PC-3 (cell line): ENCODE results near the gene FRK. TPM values are rescaled to one million over a fixed set of nuclear protein-coding genes. Genes with fewer than 3 reads are reported as not detected.

Source experiments
- ATAC-seq: fragments of 200-7000 bp; cut with Tn5 transposase; 2 replicates; pipeline ENCODE4 v1.9.1; 2020; ENCODE audit warnings: mild to moderate bottlenecking, moderate library complexity
- BruUV-seq: library from RNA; stranded (reverse); fragments of 400-500 nt; replicated peaks from 2 replicates; lab custom pipeline; 2021; lab: Mats Ljungman, UMichigan
- CTCF ChIA-PET: fragments of 300-600 bp; sonication (Branson Sonifier 250); formaldehyde crosslinking; loops from one replicate; lab custom pipeline; 2022; ENCODE audit warnings: antibody characterized with exemption; lab: Charles Lee
- POLR2A ChIA-PET: fragments of 300-600 bp; sonication (Branson Sonifier 250); formaldehyde crosslinking; loops from one replicate; lab custom pipeline; 2022; ENCODE audit warnings: antibody characterized with exemption; ENCODE audit not compliant: unreplicated experiment; lab: Charles Lee
- DNase-seq: peaks from one replicate; pipeline ENCODE4 v3.0.0-alpha.2; 2015
- H2AFZ ChIP-seq: fragments of 300-600 bp; sonication (generic); 2 replicates; pipeline ENCODE4 v1.6.0; 2016; ENCODE audit warnings: antibody characterized with exemption, low read length
- H3F3A ChIP-seq: fragments of 300-600 bp; sonication (generic); one replicate; pipeline ENCODE4 v1.6.0; 2017; ENCODE audit warnings: antibody characterized with exemption, low read length, control low read depth, mild to moderate bottlenecking; ENCODE audit not compliant: unreplicated experiment
- H3K27ac ChIP-seq: fragments of 300-600 bp; sonication (generic); 2 replicates; pipeline ENCODE4 v1.5.1; 2016; ENCODE audit warnings: mild to moderate bottlenecking, low read length
- H3K27me3 ChIP-seq: fragments of 300-600 bp; sonication (generic); 2 replicates; pipeline ENCODE4 v1.6.1; 2016; ENCODE audit warnings: low read length, mixed read lengths
- H3K36me3 ChIP-seq: fragments of 300-600 bp; sonication (generic); 2 replicates; pipeline ENCODE4 v1.6.1; 2016; ENCODE audit warnings: low read depth, mixed run types, low read length, mixed read lengths
- H3K4me1 ChIP-seq: fragments of 300-600 bp; sonication (generic); 2 replicates; pipeline ENCODE4 v1.5.1; 2016; ENCODE audit warnings: low read length; ENCODE audit not compliant: insufficient read depth
- H3K4me2 ChIP-seq: fragments of 300-600 bp; sonication (generic); 2 replicates; pipeline ENCODE4 v1.6.0; 2016; ENCODE audit warnings: low read length
- H3K4me3 ChIP-seq: fragments of 300-600 bp; sonication (generic); 2 replicates; pipeline ENCODE4 v1.5.1; 2016; ENCODE audit warnings: mild to moderate bottlenecking, low read length, mixed read lengths
- H3K79me2 ChIP-seq: fragments of 300-600 bp; sonication (generic); 2 replicates; pipeline ENCODE4 v1.6.1; 2017; ENCODE audit warnings: low read length, mixed read lengths
- H3K9ac ChIP-seq: fragments of 300-600 bp; sonication (generic); 2 replicates; pipeline ENCODE4 v1.6.0; 2016; ENCODE audit warnings: mild to moderate bottlenecking, low read length
- H3K9me2 ChIP-seq: fragments of 300-600 bp; sonication (generic); replicated peaks from 2 replicates; pipeline ENCODE4 v1.6.1; 2016; ENCODE audit warnings: mixed run types, low read length, mixed read lengths
- H3K9me3 ChIP-seq: fragments of 300-600 bp; sonication (generic); 2 replicates; pipeline ENCODE4 v1.6.1; 2016; ENCODE audit warnings: low read length, mixed read lengths
- H4K20me1 ChIP-seq: fragments of 300-600 bp; sonication (generic); 2 replicates; pipeline ENCODE4 v1.6.1; 2016; ENCODE audit warnings: low read length, mixed read lengths
- CTCF ChIP-seq: fragments of 300-600 bp; sonication (generic); conservative IDR thresholded peaks from 2 replicates; pipeline ENCODE4 v1.5.1; 2017; ENCODE audit warnings: antibody characterized with exemption, low read depth, mild to moderate bottlenecking, low read length
- EZH2 ChIP-seq: fragments of 300-600 bp; sonication (generic); IDR thresholded peaks from one replicate; pipeline ENCODE4 v1.6.1; 2017; ENCODE audit warnings: antibody characterized with exemption, mild to moderate bottlenecking, low read length; ENCODE audit not compliant: unreplicated experiment
- EZH2phosphoT487 ChIP-seq: fragments of 300-600 bp; sonication (generic); IDR thresholded peaks from 2 replicates; pipeline ENCODE4 v1.6.1; 2018; ENCODE audit warnings: mild to moderate bottlenecking, antibody characterized with exemption, low read length, borderline replicate concordance
- intact Hi-C: fragments of 100-400 bp; cut with micrococcal nuclease; formaldehyde crosslinking; loops from 2 replicates; pipeline ENCODE4 v1.9.0; 2023
- total RNA-seq: library from RNA; depleted of rRNA; stranded (reverse); fragments of >200 nt; gene quantifications from 2 replicates; pipeline ENCODE4 v1.2.3, GENCODE V29; 2014

Gene FRK
- total RNA-seq, 1 experiment from 2014 or later = 0.66 TPM

DNA sequence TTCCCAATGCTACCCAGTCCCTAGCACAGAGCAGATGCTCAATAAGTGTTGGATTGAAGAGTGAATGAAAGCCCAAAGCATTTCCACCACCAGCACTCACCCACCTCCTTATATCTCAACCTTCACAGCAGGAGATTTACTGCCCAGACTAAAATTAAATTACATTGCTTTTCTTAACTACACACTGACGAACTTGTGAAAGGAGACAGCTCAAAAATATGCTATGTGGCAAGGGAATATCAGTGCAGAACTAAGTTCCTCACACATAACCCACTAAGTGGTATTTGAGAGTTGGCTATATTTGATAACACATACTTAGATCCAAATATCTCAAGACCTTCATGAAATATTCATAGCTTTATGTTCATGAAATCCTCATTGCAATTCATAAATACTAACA is 137.7 kb downstream of the FRK start:
- no peak overlapping the region for H3K27ac ChIP-seq
- no peak overlapping the region for H3K9ac ChIP-seq
- DNase-seq (no peak), ATAC-seq (no peak)
- no peak overlapping the region for H2AFZ ChIP-seq
- no peaks in the 10 kb centered on the region for H3K36me3 ChIP-seq
- no TSS peak for BruUV-seq
- H3K4me2 ChIP-seq = no peak overlapping the region
- TF ChIP-seq EZH2 (no peak), CTCF (no peak), EZH2phosphoT487 (no peak)
- CTCF ChIA-PET = no interaction called here
- no peaks in the 10 kb centered on the region for H4K20me1 ChIP-seq
- POLR2A ChIA-PET = no interaction called here
- no peaks in the 10 kb centered on the region for H3K79me2 ChIP-seq
- H3K27me3 ChIP-seq = no peaks in the 10 kb centered on the region
- no peaks in the 10 kb centered on the region for H3K9me3 ChIP-seq
- H3K4me1 ChIP-seq = no peaks in the 10 kb centered on the region
- no peaks in the 10 kb centered on the region for H3F3A ChIP-seq
- intact Hi-C loops = no loop called here
- no peaks in the 10 kb centered on the region for H3K9me2 ChIP-seq
- H3K4me3 ChIP-seq = no peak overlapping the region

DNA sequence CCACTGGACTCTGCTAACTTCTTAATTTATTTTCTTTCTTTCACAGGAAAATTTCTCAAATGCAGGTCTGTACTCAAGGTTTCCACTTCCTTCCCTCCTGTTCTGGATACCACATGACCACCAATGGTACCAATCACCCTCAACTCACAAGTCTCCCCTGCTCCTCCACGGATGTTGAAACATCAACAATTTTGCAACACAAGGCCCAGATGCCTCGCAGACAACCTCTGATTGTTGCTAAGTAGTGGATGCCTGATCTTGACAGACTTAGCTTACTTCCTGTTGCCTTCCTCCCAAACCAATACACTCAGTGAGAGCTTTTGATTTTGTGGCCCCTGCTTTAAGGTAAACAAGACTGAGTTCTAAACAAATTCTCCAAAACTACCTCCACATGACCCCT is 146.6 kb downstream of the FRK start:
- no peaks in the 10 kb centered on the region for H3K4me1 ChIP-seq
- H3K36me3 ChIP-seq = no peaks in the 10 kb centered on the region
- intact Hi-C loops = no loop called here
- TF ChIP-seq EZH2 = no peak
- TF ChIP-seq CTCF = no peak
- TF ChIP-seq EZH2phosphoT487 = no peak
- no peaks in the 10 kb centered on the region for H3K9me2 ChIP-seq
- peaks cover 4% of the 10 kb centered on the region; the same call in 1 of the 2 replicates for H3K27me3 ChIP-seq
- no peaks in the 10 kb centered on the region for H3K9me3 ChIP-seq
- H3K4me3 ChIP-seq = no peak overlapping the region
- no peaks in the 10 kb centered on the region for H3K79me2 ChIP-seq
- H3K27ac ChIP-seq = no peak overlapping the region
- H4K20me1 ChIP-seq = no peaks in the 10 kb centered on the region
- H3K4me2 ChIP-seq = no peak overlapping the region
- no peak for ATAC-seq
- no peak overlapping the region for H2AFZ ChIP-seq
- ChIA-PET POLR2A (no interaction called here), CTCF (no interaction called here)
- H3F3A ChIP-seq = no peaks in the 10 kb centered on the region
- no peak for DNase-seq
- no peak overlapping the region for H3K9ac ChIP-seq
- BruUV-seq = no TSS peak

DNA sequence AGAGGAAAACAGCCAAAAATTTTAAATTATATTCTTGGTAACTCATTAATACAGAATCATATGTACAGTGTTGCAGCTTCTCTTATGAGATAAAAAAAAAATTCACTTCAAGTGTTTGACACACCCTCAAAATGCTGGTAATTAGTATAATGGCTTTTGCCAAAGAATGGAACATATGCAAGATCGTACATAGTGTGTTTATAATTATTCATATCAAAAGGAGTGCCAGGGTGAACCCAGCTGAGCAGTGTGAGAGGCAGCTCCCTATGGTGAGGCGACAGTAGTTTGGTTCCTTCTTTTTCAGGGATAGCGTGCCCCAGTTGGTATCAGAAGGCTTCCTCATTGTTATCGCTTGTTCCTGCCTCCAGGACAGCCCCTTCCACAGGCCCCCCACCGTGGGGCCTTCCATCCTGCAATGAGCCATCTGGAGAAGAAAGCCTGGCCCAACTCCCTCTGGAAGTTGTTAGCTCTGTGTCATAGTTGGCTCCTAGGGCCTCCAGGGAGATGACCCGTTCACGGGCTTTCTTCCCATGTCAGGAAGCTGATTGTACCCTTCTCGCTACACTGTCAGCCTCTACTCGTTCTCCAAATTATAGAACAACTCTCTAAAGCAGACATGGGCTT is 150.7 kb downstream of the FRK start:
- CTCF ChIA-PET = no interaction called here
- H3K4me3 ChIP-seq = no peak overlapping the region

More for the DNA sequence above, 150.7 kb downstream of the FRK start:
- Histone ChIP-seq H3K4me1 (no peaks in the 10 kb centered on the region), H3K9me3 (no peaks in the 10 kb centered on the region), H2AFZ (no peak overlapping the region), H3K79me2 (no peaks in the 10 kb centered on the region), H3K27ac (no peak overlapping the region), H3K9ac (no peak overlapping the region), H3K4me2 (no peak overlapping the region), H3K36me3 (no peaks in the 10 kb centered on the region), H3K27me3 (peaks cover 5% of the 10 kb centered on the region), H3K9me2 (no peaks in the 10 kb centered on the region), H4K20me1 (no peaks in the 10 kb centered on the region), H3F3A (no peaks in the 10 kb centered on the region)
- BruUV-seq = no TSS peak
- no peak for ATAC-seq
- DNase-seq = no peak
- intact Hi-C loops = no loop called here
- POLR2A ChIA-PET = no interaction called here
- TF ChIP-seq CTCF (no peak), EZH2 (no peak), EZH2phosphoT487 (no peak)
